HG02981 (cell line): ENCODE results near the gene ARPC1B.

Experiments
- ATAC-seq: cut with Tn5 transposase; IDR thresholded peaks from one replicate; pipeline ENCODE4 v1.9.1; 2021; ENCODE audit warnings: mild to moderate bottlenecking, moderate library complexity; ENCODE audit not compliant: unreplicated experiment

Gene ARPC1B

DNA sequence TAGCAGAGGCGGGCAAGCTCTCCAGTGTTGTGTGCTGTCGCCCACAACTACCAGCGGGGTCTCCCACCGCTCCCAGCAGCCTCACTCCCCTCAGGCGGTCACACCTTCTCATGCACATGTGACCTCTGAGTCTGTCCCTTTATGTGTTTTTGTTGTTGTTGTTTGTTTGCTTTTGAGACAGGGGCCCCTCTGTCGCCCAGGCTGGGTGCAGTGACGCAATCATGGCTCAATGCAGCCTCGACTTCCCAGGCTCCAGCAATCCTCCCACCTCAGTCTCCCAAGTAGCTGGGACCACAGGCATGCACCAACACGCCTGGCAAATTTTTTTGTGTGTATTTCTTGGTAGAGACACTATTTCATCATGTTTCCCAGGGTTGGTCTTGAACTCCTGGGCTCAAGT is 65.7 kb downstream of the ARPC1B start:
- ATAC-seq, result no peak
